ENCODE results near the gene NUP205.

NUP205 gene

GRCh38 chr7:135514856-135515255, 42.9 kb upstream of the NUP205 start:
- H3K36me3 ChIP-seq (ENCODE audit: insufficient read depth, low read length), result no peaks in the 10 kb centered on the region
- TF ChIP-seq EZH2 (IDR thresholded peaks at IDR 0.05) (no peak), FOXP2 (optimal IDR thresholded peaks at IDR 0.05; ENCODE audit: control extremely low read depth, extremely low read length, insufficient read depth) (no peak), POLR2AphosphoS5 (IDR thresholded peaks at IDR 0.05; ENCODE audit: borderline replicate concordance, low read depth, low read length) (no peak)

GRCh38 chr7:135517060-135517459, 40.7 kb upstream of the NUP205 start:
- H3K4me3 ChIP-seq, result no peak overlapping the region
- H3K27ac ChIP-seq, result no peak overlapping the region
- no peak for TF ChIP-seq POLR2AphosphoS5 (IDR thresholded peaks at IDR 0.05; ENCODE audit: borderline replicate concordance, low read depth, low read length)
- TF ChIP-seq FOXP2 (optimal IDR thresholded peaks at IDR 0.05; ENCODE audit: control extremely low read depth, extremely low read length, insufficient read depth), result no peak
- no peak for TF ChIP-seq EZH2 (IDR thresholded peaks at IDR 0.05)
- no peak overlapping the region for H3K9ac ChIP-seq (ENCODE audit: insufficient read length)
- DNase-seq (ENCODE audit: low read depth, low spot score), result no peak
- H3K36me3 ChIP-seq (ENCODE audit: insufficient read depth, low read length), result no peaks in the 10 kb centered on the region
- no peaks in the 10 kb centered on the region for H3K9me3 ChIP-seq (ENCODE audit: low read depth, low read length)

More at GRCh38 chr7:135514856-135515255, 42.9 kb upstream of the NUP205 start:
- H3K27ac ChIP-seq, result no peak overlapping the region
- H3K9me3 ChIP-seq (ENCODE audit: low read depth, low read length), result no peaks in the 10 kb centered on the region
- DNase-seq (ENCODE audit: low read depth, low spot score), result no peak
- no peak overlapping the region for H3K4me3 ChIP-seq
- no peak overlapping the region for H3K9ac ChIP-seq (ENCODE audit: insufficient read length)

- Histone ChIP-seq H3K4me3 (no peak overlapping the region), H3K36me3 (ENCODE audit: insufficient read depth, low read length) (no peaks in the 10 kb centered on the region), H3K27ac (no peak overlapping the region), H3K9ac (ENCODE audit: insufficient read length) (no peak overlapping the region), H3K9me3 (ENCODE audit: low read depth, low read length) (no peaks in the 10 kb centered on the region)
- no peak for DNase-seq (ENCODE audit: low read depth, low spot score)
- no peak for TF ChIP-seq FOXP2 (optimal IDR thresholded peaks at IDR 0.05; ENCODE audit: control extremely low read depth, extremely low read length, insufficient read depth)
- TF ChIP-seq POLR2AphosphoS5 (IDR thresholded peaks at IDR 0.05; ENCODE audit: borderline replicate concordance, low read depth, low read length), result no peak
- no peak for TF ChIP-seq EZH2 (IDR thresholded peaks at IDR 0.05)
Measured at GRCh38 chr7:135518748-135519147, 39.0 kb upstream of the NUP205 start.

- H3K9me3 ChIP-seq (ENCODE audit: low read depth, low read length), result no peaks in the 10 kb centered on the region
- H3K36me3 ChIP-seq (ENCODE audit: insufficient read depth, low read length), result no peaks in the 10 kb centered on the region
- H3K9ac ChIP-seq (ENCODE audit: insufficient read length), result no peak overlapping the region
- no peak overlapping the region for H3K27ac ChIP-seq
- TF ChIP-seq EZH2 (IDR thresholded peaks at IDR 0.05), result no peak
- TF ChIP-seq FOXP2 (optimal IDR thresholded peaks at IDR 0.05; ENCODE audit: control extremely low read depth, extremely low read length, insufficient read depth), result no peak
- no peak for TF ChIP-seq POLR2AphosphoS5 (IDR thresholded peaks at IDR 0.05; ENCODE audit: borderline replicate concordance, low read depth, low read length)
- no peak overlapping the region for H3K4me3 ChIP-seq
- DNase-seq (ENCODE audit: low read depth, low spot score), result no peak
Measured at GRCh38 chr7:135519233-135519688, 38.5 kb upstream of the NUP205 start.

- TF ChIP-seq FOXP2 (optimal IDR thresholded peaks at IDR 0.05; ENCODE audit: control extremely low read depth, extremely low read length, insufficient read depth) (no peak), POLR2AphosphoS5 (IDR thresholded peaks at IDR 0.05; ENCODE audit: borderline replicate concordance, low read depth, low read length) (no peak), EZH2 (IDR thresholded peaks at IDR 0.05) (no peak)
- no peak overlapping the region for H3K4me3 ChIP-seq
- H3K9me3 ChIP-seq (ENCODE audit: low read depth, low read length), result no peaks in the 10 kb centered on the region
- no peak overlapping the region for H3K27ac ChIP-seq
- no peaks in the 10 kb centered on the region for H3K36me3 ChIP-seq (ENCODE audit: insufficient read depth, low read length)
- no peak overlapping the region for H3K9ac ChIP-seq (ENCODE audit: insufficient read length)
- DNase-seq (ENCODE audit: low read depth, low spot score), result no peak
Measured at GRCh38 chr7:135519871-135520270, 37.8 kb upstream of the NUP205 start.

- no peak for DNase-seq (ENCODE audit: low read depth, low spot score)
- Histone ChIP-seq H3K9me3 (ENCODE audit: low read depth, low read length) (no peaks in the 10 kb centered on the region), H3K9ac (ENCODE audit: insufficient read length) (no peak overlapping the region), H3K36me3 (ENCODE audit: insufficient read depth, low read length) (no peaks in the 10 kb centered on the region), H3K27ac (no peak overlapping the region), H3K4me3 (no peak overlapping the region)
- no peak for TF ChIP-seq EZH2 (IDR thresholded peaks at IDR 0.05)
- TF ChIP-seq FOXP2 (optimal IDR thresholded peaks at IDR 0.05; ENCODE audit: control extremely low read depth, extremely low read length, insufficient read depth), result no peak
- TF ChIP-seq POLR2AphosphoS5 (IDR thresholded peaks at IDR 0.05; ENCODE audit: borderline replicate concordance, low read depth, low read length), result no peak
Measured at GRCh38 chr7:135522509-135522908, 35.2 kb upstream of the NUP205 start.

- TF ChIP-seq EZH2 (IDR thresholded peaks at IDR 0.05) (no peak), POLR2AphosphoS5 (IDR thresholded peaks at IDR 0.05; ENCODE audit: borderline replicate concordance, low read depth, low read length) (no peak), FOXP2 (optimal IDR thresholded peaks at IDR 0.05; ENCODE audit: control extremely low read depth, extremely low read length, insufficient read depth) (no peak)
- Histone ChIP-seq H3K4me3 (no peak overlapping the region), H3K9me3 (ENCODE audit: low read depth, low read length) (no peaks in the 10 kb centered on the region), H3K36me3 (ENCODE audit: insufficient read depth, low read length) (no peaks in the 10 kb centered on the region), H3K27ac (no peak overlapping the region), H3K9ac (ENCODE audit: insufficient read length) (no peak overlapping the region)
- DNase-seq (ENCODE audit: low read depth, low spot score), result no peak
Measured at GRCh38 chr7:135523146-135523545, 34.6 kb upstream of the NUP205 start.

GRCh38 chr7:135525426-135525825, 32.3 kb upstream of the NUP205 start:
- Histone ChIP-seq H3K9me3 (ENCODE audit: low read depth, low read length) (no peaks in the 10 kb centered on the region), H3K36me3 (ENCODE audit: insufficient read depth, low read length) (no peaks in the 10 kb centered on the region), H3K9ac (ENCODE audit: insufficient read length) (no peak overlapping the region), H3K27ac (no peak overlapping the region), H3K4me3 (no peak overlapping the region)
- TF ChIP-seq FOXP2 (optimal IDR thresholded peaks at IDR 0.05; ENCODE audit: control extremely low read depth, extremely low read length, insufficient read depth) (no peak), EZH2 (IDR thresholded peaks at IDR 0.05) (no peak), POLR2AphosphoS5 (IDR thresholded peaks at IDR 0.05; ENCODE audit: borderline replicate concordance, low read depth, low read length) (no peak)
- DNase-seq (ENCODE audit: low read depth, low spot score), result no peak

GRCh38 chr7:135527025-135527424, 30.7 kb upstream of the NUP205 start:
- H3K4me3 ChIP-seq, result no peak overlapping the region
- DNase-seq (ENCODE audit: low read depth, low spot score), result no peak
- H3K27ac ChIP-seq, result no peak overlapping the region
- H3K9ac ChIP-seq (ENCODE audit: insufficient read length), result no peak overlapping the region
- H3K36me3 ChIP-seq (ENCODE audit: insufficient read depth, low read length), result no peaks in the 10 kb centered on the region
- no peaks in the 10 kb centered on the region for H3K9me3 ChIP-seq (ENCODE audit: low read depth, low read length)
- TF ChIP-seq FOXP2 (optimal IDR thresholded peaks at IDR 0.05; ENCODE audit: control extremely low read depth, extremely low read length, insufficient read depth) (no peak), POLR2AphosphoS5 (IDR thresholded peaks at IDR 0.05; ENCODE audit: borderline replicate concordance, low read depth, low read length) (no peak), EZH2 (IDR thresholded peaks at IDR 0.05) (no peak)
